Peyer's patch (tissue), 4 donors: Measurements from ENCODE around the gene MOB3A.

Source experiments
- CTCF ChIP-seq, 6 experiments: fragments of 450-650 bp in 4 of 6; fragments of 200-600 bp in 2 of 6; sonication (generic) in 1 of 6; IDR thresholded peaks; one replicate each; pipeline ENCODE4 v1.5.1; 2017 to 2019; ENCODE audit warnings: antibody characterized with exemption in 6 of 6, mild to moderate bottlenecking in 3 of 6, moderate library complexity in 1 of 6
- POLR2A ChIP-seq, 2 donors: fragments of 450-650 bp; IDR thresholded peaks; one replicate each; pipeline ENCODE4 v1.5.1; 2017; ENCODE audit warnings: antibody characterized with exemption in 2 of 2, mild to moderate bottlenecking in 2 of 2, moderate library complexity in 2 of 2

DNA sequence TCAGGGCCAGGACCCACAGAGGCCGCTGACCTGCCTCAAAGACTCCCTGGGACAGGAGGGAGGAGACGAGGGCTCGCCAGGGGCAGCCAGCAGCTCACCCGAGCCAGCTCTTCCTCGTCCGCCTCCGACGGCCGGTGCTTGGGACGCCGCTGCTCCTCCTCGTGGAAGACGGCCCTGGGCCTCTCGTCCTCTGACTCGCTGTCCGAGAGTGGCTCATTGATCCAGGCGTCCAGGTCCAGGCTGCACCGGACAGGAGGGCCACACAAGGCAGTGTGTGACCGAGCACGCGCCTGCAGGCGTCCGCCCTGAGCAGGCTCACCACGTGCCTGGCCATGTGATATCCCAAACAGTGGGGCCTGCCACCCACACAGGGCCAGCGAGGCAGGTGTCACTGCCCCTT is 20.4 kb upstream of the MOB3A start:
- TF ChIP-seq CTCF (IDR thresholded peaks at IDR 0.05) (no peak), POLR2A (IDR thresholded peaks at IDR 0.05) (no peak)
